ENCODE data around the gene WDR53. TPM values are rescaled to one million over a fixed set of nuclear protein-coding genes. Genes with fewer than 3 reads are reported as not detected.
"Not testable (repeated sequence)": the region's sequence is repeated elsewhere in the genome, so short reads cannot be mapped to it uniquely, and the experiment has no call there.

WDR53 gene
- total and polyA plus RNA-seq, 2 experiments from 2014 or later, result 8.9 to 9.3 TPM

DNA sequence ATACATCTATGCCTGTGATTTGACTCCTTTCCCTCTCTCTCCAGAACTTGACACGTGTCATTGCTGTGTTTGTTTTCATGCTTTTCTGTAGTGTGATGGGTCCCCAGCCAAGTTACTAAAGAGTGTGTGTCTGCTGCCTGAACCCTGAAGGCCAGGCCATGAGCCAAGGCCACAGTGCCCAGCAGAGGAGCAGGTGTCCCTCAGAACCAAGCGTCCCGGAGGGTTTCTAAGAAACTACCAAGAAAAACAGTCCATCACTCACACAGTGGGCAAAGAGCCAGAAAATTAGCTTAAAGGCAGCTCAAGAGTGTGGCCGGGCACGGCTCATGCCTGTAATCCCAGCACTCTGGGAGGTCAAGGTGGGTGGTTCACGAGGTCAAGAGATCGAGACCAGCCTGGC, 35.3 kb upstream of the WDR53 start:
- TF ChIP-seq EZH2phosphoT487 (IDR thresholded peaks at IDR 0.05; ENCODE audit: insufficient read depth, low read depth), result no peak
- in situ Hi-C loops (cut with MboI), result no loop called here

DNA sequence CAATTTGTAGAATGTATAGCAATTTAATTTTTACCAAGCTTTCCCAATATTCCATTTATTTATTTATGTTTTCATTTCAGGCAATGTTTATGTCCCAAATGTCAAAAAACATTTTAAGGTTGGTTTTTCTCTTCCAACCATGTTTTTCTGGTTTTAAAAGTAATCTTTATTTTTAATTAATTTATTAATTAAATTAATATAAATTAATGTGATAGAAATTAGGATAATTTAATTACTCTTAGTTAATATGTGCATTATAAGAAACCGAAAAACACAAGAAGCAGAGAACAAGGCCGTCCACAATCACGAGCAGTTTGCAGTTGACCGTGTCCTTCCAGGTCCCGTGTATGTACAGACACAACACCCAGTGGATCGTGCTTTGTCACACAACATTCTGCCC, 34.3 kb upstream of the WDR53 start:
- Histone ChIP-seq H3K27me3 (replicated peaks; ENCODE audit: insufficient read depth) (peaks cover 10% of the 10 kb centered on the region), H3K27ac (no peak overlapping the region), H3K79me2 (ENCODE audit: insufficient read depth) (no peaks in the 10 kb centered on the region), H3F3A (ENCODE audit: insufficient read depth) (no peaks in the 10 kb centered on the region), H3K9me3 (ENCODE audit: low read depth) (no peaks in the 10 kb centered on the region), H3K4me1 (ENCODE audit: insufficient read depth) (no peaks in the 10 kb centered on the region), H3K36me3 (ENCODE audit: low read depth) (no peaks in the 10 kb centered on the region), H3K9me2 (ENCODE audit: insufficient read depth) (no peaks in the 10 kb centered on the region), H3K4me3 (no peak overlapping the region), H2AFZ (no peak overlapping the region), H3K9ac (no peak overlapping the region), H4K20me1 (ENCODE audit: insufficient read depth) (no peaks in the 10 kb centered on the region), H3K4me2 (ENCODE audit: unreplicated experiment) (no peak overlapping the region)
- DNase-seq, result no peak
- in situ Hi-C loops (cut with MboI), result no loop called here
- WGBS, 2 experiments (ENCODE audit: low coverage in 1 of 2, low lambda C conversion rate in 2 of 2, missing lambda C conversion rate in 2 of 2), result 80 to 82% methylated on average over 6 of the region's 6 CpGs
- TF ChIP-seq EZH2phosphoT487 (IDR thresholded peaks at IDR 0.05; ENCODE audit: insufficient read depth, low read depth) (no peak), EZH2 (IDR thresholded peaks at IDR 0.05; ENCODE audit: insufficient read depth, poor library complexity, severe bottlenecking) (no peak)

More for the DNA sequence above, 35.3 kb upstream of the WDR53 start:
- peaks cover 6% of the 10 kb centered on the region for H3K27me3 ChIP-seq (replicated peaks; ENCODE audit: insufficient read depth)
- H3K9me2 ChIP-seq (ENCODE audit: insufficient read depth), result no peaks in the 10 kb centered on the region
- H3K79me2 ChIP-seq (ENCODE audit: insufficient read depth), result no peaks in the 10 kb centered on the region
- no peaks in the 10 kb centered on the region for H4K20me1 ChIP-seq (ENCODE audit: insufficient read depth)
- no peak for DNase-seq
- no peak overlapping the region for H3K9ac ChIP-seq
- no peak overlapping the region for H2AFZ ChIP-seq
- H3K4me3 ChIP-seq, result no peak overlapping the region
- H3F3A ChIP-seq (ENCODE audit: insufficient read depth), result no peaks in the 10 kb centered on the region
- WGBS, 2 experiments (ENCODE audit: low coverage in 1 of 2, low lambda C conversion rate in 2 of 2, missing lambda C conversion rate in 2 of 2), result 55 to 62% methylated on average over 7 of the region's 7 CpGs
- no peaks in the 10 kb centered on the region for H3K36me3 ChIP-seq (ENCODE audit: low read depth)
- H3K4me2 ChIP-seq (ENCODE audit: unreplicated experiment), result no peak overlapping the region
- H3K9me3 ChIP-seq (ENCODE audit: low read depth), result no peaks in the 10 kb centered on the region
- H3K4me1 ChIP-seq (ENCODE audit: insufficient read depth), result no peaks in the 10 kb centered on the region
- H3K27ac ChIP-seq, result no peak overlapping the region

DNA sequence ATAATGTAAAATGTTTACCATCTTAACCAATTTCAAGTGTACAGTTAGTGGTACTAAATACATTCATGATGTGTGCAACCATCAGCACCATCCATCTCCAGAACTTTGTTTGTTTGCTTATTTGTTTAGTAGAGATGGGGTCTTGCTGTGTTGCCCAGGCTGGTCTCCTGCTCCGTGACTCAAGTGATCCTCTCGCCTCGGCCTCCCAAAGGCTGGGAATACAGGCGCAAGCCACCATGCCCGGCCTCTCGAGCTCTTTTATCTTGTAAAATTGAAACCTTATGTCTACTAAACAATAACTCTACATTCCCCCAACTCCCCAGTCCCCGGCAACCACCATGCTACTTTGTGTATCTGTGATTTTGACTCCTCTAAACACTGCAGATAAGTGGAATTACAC, 32.0 kb upstream of the WDR53 start:
- Histone ChIP-seq H3K9me2 (ENCODE audit: insufficient read depth) (no peaks in the 10 kb centered on the region), H3F3A (ENCODE audit: insufficient read depth) (no peaks in the 10 kb centered on the region), H2AFZ (no peak overlapping the region), H3K4me1 (ENCODE audit: insufficient read depth) (no peaks in the 10 kb centered on the region), H3K4me2 (ENCODE audit: unreplicated experiment) (no peak overlapping the region), H3K4me3 (no peak overlapping the region), H3K9me3 (ENCODE audit: low read depth) (no peaks in the 10 kb centered on the region), H3K36me3 (ENCODE audit: low read depth) (no peaks in the 10 kb centered on the region), H3K79me2 (ENCODE audit: insufficient read depth) (no peaks in the 10 kb centered on the region), H3K9ac (no peak overlapping the region), H3K27me3 (replicated peaks; ENCODE audit: insufficient read depth) (peaks cover 30% of the 10 kb centered on the region), H3K27ac (no peak overlapping the region), H4K20me1 (ENCODE audit: insufficient read depth) (no peaks in the 10 kb centered on the region)
- 69 to 75% methylated on average over 7 of the region's 7 CpGs for WGBS, 2 experiments (ENCODE audit: low coverage in 1 of 2, low lambda C conversion rate in 2 of 2, missing lambda C conversion rate in 2 of 2)
- no peak for DNase-seq
- in situ Hi-C loops (cut with MboI), result no loop called here
- TF ChIP-seq EZH2phosphoT487 (IDR thresholded peaks at IDR 0.05; ENCODE audit: insufficient read depth, low read depth), result no peak

DNA sequence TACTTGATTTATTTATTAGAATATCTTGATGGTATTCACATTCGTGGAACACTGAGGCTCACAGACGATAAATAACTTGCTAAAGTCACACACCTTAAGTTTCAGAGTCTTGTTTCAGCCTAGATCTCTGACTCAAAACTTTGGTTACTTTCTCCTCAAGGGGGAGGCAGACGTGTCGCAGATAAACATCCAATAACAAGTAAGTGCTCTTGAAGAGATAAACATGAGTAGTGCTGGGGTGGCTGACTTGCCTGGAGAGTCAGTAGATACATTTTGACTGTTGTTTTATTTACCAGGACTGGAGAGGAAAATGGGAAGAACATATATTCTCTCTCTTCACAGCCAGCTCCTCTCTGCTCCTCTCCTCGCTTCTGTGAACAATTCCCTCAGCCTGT, 31.4 kb upstream of the WDR53 start:
- Histone ChIP-seq H3K9me3 (ENCODE audit: low read depth) (no peaks in the 10 kb centered on the region), H3F3A (ENCODE audit: insufficient read depth) (no peaks in the 10 kb centered on the region), H4K20me1 (ENCODE audit: insufficient read depth) (no peaks in the 10 kb centered on the region), H3K4me1 (ENCODE audit: insufficient read depth) (no peaks in the 10 kb centered on the region), H3K79me2 (ENCODE audit: insufficient read depth) (no peaks in the 10 kb centered on the region), H3K4me3 (no peak overlapping the region), H2AFZ (no peak overlapping the region), H3K4me2 (ENCODE audit: unreplicated experiment) (no peak overlapping the region), H3K9me2 (ENCODE audit: insufficient read depth) (no peaks in the 10 kb centered on the region), H3K27me3 (replicated peaks; ENCODE audit: insufficient read depth) (peaks cover 30% of the 10 kb centered on the region; the same call in 1 of the 2 replicates), H3K27ac (no peak overlapping the region), H3K36me3 (ENCODE audit: low read depth) (no peaks in the 10 kb centered on the region), H3K9ac (no peak overlapping the region)
- in situ Hi-C loops (cut with MboI), result no loop called here
- TF ChIP-seq EZH2phosphoT487 (IDR thresholded peaks at IDR 0.05; ENCODE audit: insufficient read depth, low read depth) (no peak), EZH2 (IDR thresholded peaks at IDR 0.05; ENCODE audit: insufficient read depth, poor library complexity, severe bottlenecking) (no peak)
- WGBS, 2 experiments (ENCODE audit: low coverage in 1 of 2, low lambda C conversion rate in 2 of 2, missing lambda C conversion rate in 2 of 2), result 69 to 73% methylated on average over 5 of the region's 5 CpGs
- no peak for DNase-seq

DNA sequence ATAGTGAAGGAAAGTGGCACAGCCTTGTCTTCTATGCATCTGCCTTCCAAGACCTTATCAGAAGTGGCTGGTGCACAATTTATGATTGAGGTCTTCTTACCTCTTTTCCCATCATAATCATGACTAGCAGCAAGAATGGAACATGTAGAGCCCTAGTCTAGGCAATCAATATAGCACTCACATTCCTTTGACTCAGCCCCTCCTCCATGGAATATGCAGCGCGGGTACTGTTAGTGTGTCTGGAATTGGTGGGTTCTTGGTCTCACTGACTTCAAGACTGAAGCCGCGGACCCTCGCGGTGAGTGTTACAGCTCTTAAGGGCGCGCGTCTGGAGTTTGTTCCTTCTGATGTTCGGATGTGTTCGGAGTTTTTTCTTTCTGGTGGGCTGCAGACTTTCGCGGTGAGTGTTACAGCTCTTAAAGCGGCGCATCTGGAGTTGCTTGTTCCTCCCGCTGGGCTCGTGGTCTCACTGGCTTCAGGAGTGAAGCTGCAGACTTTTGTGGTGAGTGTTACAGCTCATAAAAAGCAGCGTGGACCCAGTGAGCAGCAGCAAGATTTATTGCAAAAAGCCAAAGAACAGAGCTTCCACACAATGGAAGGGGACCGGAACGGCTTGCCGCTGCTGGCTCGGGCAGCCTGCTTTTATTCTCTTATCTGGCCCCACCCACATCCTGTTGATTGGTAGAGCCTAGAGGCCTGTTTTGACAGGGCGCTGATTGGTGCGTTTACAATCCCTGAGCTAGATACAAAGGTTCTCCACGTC, 29.8 kb upstream of the WDR53 start:
- 7 to 8% methylated on average over 25 of the region's 25 CpGs for WGBS, 2 experiments (ENCODE audit: low coverage in 1 of 2, low lambda C conversion rate in 2 of 2, missing lambda C conversion rate in 2 of 2)
- in situ Hi-C loops (cut with MboI), result not testable (repeated sequence)

More for the DNA sequence above, 29.8 kb upstream of the WDR53 start:
- peak overlapping the region; percentile 93 for H3K4me2 ChIP-seq (ENCODE audit: unreplicated experiment)
- H4K20me1 ChIP-seq (ENCODE audit: insufficient read depth); H3K79me2 ChIP-seq (ENCODE audit: insufficient read depth); H3K36me3 ChIP-seq (ENCODE audit: low read depth); H3K9me2 ChIP-seq (ENCODE audit: insufficient read depth); H3K27ac ChIP-seq; H3K4me1 ChIP-seq (ENCODE audit: insufficient read depth); H3F3A ChIP-seq (ENCODE audit: insufficient read depth); H3K9me3 ChIP-seq (ENCODE audit: low read depth): not testable (repeated sequence)
- peak overlapping the region; percentile 73 for H3K4me3 ChIP-seq
- DNase-seq, result peak; percentile 30
- H2AFZ ChIP-seq, result peak overlapping the region; percentile 96
- peaks cover 30% of the 10 kb centered on the region; the same call in 1 of the 2 replicates for H3K27me3 ChIP-seq (replicated peaks; ENCODE audit: insufficient read depth)
- H3K9ac ChIP-seq, result 0 out of 2 replicates have a peak overlapping the region, but pooled peaks have one; percentile 29
